ENCODE results near the gene E2F1.

DNA sequence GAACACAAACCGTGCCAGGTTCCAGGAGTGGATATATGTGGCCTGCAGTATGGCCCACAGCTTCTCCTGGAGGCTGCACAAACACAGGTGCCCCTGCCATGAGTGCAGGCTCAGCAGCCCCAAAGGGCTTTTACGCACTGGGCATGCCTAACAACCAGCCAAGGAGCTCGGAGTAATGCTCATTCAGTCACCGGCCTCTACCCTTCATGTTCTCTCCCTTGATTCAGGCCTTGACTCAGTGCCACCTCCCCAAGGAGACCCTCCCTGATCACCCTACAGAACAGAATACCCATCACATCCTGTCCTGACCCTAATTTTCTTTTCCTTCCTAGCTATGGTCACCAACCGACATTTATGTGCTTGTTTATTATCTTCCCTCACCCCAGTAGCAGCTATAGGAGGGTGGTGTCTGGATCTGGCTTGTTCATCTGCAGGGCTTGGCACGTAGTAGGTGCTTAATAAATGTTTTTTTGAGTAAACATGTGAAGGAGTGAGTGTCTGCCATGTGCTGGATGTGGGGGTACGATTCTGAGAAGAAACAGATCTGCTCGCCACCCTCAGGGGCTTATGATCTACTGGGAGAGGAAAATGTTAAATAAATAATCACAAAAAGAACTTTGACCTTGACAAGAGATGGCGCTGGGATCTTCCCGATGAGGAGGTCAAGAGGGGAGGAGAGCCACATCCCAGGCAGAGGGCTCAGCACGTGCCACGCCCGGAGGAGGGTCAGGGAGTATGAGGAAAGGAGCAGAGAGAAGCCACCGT lies 24.7 kb upstream of the E2F1 start:
- TF ChIP-seq POLR2A (IDR thresholded peaks at IDR 0.05; ENCODE audit: extremely low read depth, insufficient read length), result no peak
- TF ChIP-seq, protein P1, sequence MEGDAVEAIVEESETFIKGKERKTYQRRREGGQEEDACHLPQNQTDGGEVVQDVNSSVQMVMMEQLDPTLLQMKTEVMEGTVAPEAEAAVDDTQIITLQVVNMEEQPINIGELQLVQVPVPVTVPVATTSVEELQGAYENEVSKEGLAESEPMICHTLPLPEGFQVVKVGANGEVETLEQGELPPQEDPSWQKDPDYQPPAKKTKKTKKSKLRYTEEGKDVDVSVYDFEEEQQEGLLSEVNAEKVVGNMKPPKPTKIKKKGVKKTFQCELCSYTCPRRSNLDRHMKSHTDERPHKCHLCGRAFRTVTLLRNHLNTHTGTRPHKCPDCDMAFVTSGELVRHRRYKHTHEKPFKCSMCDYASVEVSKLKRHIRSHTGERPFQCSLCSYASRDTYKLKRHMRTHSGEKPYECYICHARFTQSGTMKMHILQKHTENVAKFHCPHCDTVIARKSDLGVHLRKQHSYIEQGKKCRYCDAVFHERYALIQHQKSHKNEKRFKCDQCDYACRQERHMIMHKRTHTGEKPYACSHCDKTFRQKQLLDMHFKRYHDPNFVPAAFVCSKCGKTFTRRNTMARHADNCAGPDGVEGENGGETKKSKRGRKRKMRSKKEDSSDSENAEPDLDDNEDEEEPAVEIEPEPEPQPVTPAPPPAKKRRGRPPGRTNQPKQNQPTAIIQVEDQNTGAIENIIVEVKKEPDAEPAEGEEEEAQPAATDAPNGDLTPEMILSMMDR (IDR thresholded peaks at IDR 0.05; ENCODE audit: low read depth, low read length), result no peak
- TF ChIP-seq, protein P2, sequence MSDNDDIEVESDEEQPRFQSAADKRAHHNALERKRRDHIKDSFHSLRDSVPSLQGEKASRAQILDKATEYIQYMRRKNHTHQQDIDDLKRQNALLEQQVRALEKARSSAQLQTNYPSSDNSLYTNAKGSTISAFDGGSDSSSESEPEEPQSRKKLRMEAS (IDR thresholded peaks at IDR 0.05; ENCODE audit: low read depth, low read length), result no peak

Data from NB4 (cell line).